B cell (primary cell): Measurements from ENCODE around the gene TRMT10A. TPM values are rescaled to one million over a fixed set of nuclear protein-coding genes. Genes with fewer than 3 reads are reported as not detected.
"Not testable (repeated sequence)": the region's sequence is repeated elsewhere in the genome, so short reads cannot be mapped to it uniquely, and the experiment has no call there.

Experiments
- ATAC-seq: fragments of 200-7000 bp; cut with Tn5 transposase; one replicate; pipeline ENCODE4 v1.10.0; 2021; ENCODE audit warnings: low read depth, mild to moderate bottlenecking, moderate number of reproducible peaks, moderate library complexity
- CTCF ChIA-PET: fragments of 350-600 bp; sonication (Branson Sonifier 250); formaldehyde crosslinking; loops from one replicate; lab custom pipeline; 2021; ENCODE audit warnings: antibody characterized with exemption, inconsistent platforms; lab: Charles Lee
- POLR2A ChIA-PET: fragments of 350-600 bp; sonication (Branson Sonifier 250); formaldehyde crosslinking; loops from one replicate; lab custom pipeline; 2021; ENCODE audit warnings: antibody characterized with exemption; lab: Charles Lee
- DNase-seq: peaks from one replicate; pipeline ENCODE4 v3.0.0; 2013
- H2AFZ ChIP-seq: 2 replicates; pipeline ENCODE4 v1.6.1; 2012; ENCODE audit warnings: mild to moderate bottlenecking, low read depth, low read length; ENCODE audit not compliant: insufficient read depth, poor library complexity, severe bottlenecking
- H3K27ac ChIP-seq, 2 donors: 1 replicate in 1 of 2; 2 replicates in 1 of 2; pipeline ENCODE4 v1.5.1; 2012 to 2013; ENCODE audit warnings: low read length in 2 of 2, mild to moderate bottlenecking in 2 of 2, moderate library complexity in 1 of 2
- H3K27me3 ChIP-seq, 4 experiments: fragments of 200-600 bp in 1 of 4; sonication (generic) in 1 of 4; replicated peaks in 1 of 4; 1 replicate in 2 of 4; 2 replicates in 2 of 4; pipeline versions ENCODE4 v1.6.1 to v1.7.0; 2013 to 2016; ENCODE audit warnings: low read length in 3 of 4, mild to moderate bottlenecking in 2 of 4, mixed read lengths in 1 of 4, moderate library complexity in 1 of 4; ENCODE audit not compliant: insufficient read depth in 4 of 4, control insufficient read depth in 3 of 4; ENCODE audit errors: control extremely low read depth in 1 of 4
- H3K36me3 ChIP-seq, 2 experiments: replicated peaks in 1 of 2; 1 replicate in 1 of 2; 2 replicates in 1 of 2; pipeline versions ENCODE4 v1.6.1 to v1.7.1; 2013; ENCODE audit warnings: low read length in 1 of 2; ENCODE audit not compliant: insufficient read depth in 2 of 2, control insufficient read depth in 1 of 2; ENCODE audit errors: control extremely low read depth in 1 of 2, extremely low read depth in 1 of 2
- H3K4me1 ChIP-seq, 2 donors: fragments of 200-600 bp in 1 of 2; sonication (generic) in 1 of 2; 1 replicate in 1 of 2; 2 replicates in 1 of 2; pipeline versions ENCODE4 v1.5.1 to v1.6.1; 2013 to 2017; ENCODE audit warnings: low read length in 2 of 2; ENCODE audit not compliant: control insufficient read depth in 2 of 2, insufficient read depth in 2 of 2
- H3K4me2 ChIP-seq: replicated peaks from 2 replicates; pipeline ENCODE3; 2012; ENCODE audit warnings: mild to moderate bottlenecking, low read depth, low read length; ENCODE audit not compliant: poor library complexity, severe bottlenecking
- H3K4me3 ChIP-seq, 5 experiments: fragments of 200-600 bp in 1 of 5; sonication (generic) in 1 of 5; 1 replicate in 3 of 5; 2 replicates in 2 of 5; pipeline versions ENCODE4 v1.5.1 to v1.7.0; 2011 to 2016; ENCODE audit warnings: low read length in 4 of 5, mild to moderate bottlenecking in 4 of 5, low read depth in 2 of 5, control low read depth in 1 of 5, moderate library complexity in 1 of 5; ENCODE audit not compliant: insufficient read depth in 1 of 5; ENCODE audit errors: control extremely low read depth in 1 of 5, extremely low read depth in 1 of 5
- H3K79me2 ChIP-seq: fragments of 200-600 bp; sonication (generic); one replicate; pipeline ENCODE4 v1.6.0; 2016; ENCODE audit warnings: low read length; ENCODE audit not compliant: control insufficient read depth, insufficient read depth
- H3K9ac ChIP-seq: fragments of 200-600 bp; sonication (generic); 2 replicates; pipeline ENCODE4 v1.6.1; 2017; ENCODE audit warnings: mild to moderate bottlenecking, low read length, moderate library complexity
- H3K9me3 ChIP-seq, 3 donors: one replicate each; pipeline versions ENCODE4 v1.6.1 to v1.7.1; 2013; ENCODE audit warnings: low read length in 2 of 3; ENCODE audit not compliant: control insufficient read depth in 2 of 3, insufficient read depth in 1 of 3; ENCODE audit errors: control extremely low read depth in 1 of 3
- H4K20me1 ChIP-seq: 2 replicates; pipeline ENCODE4 v1.6.0; 2012; ENCODE audit warnings: mild to moderate bottlenecking, low read length; ENCODE audit not compliant: insufficient read depth, control insufficient read depth, poor library complexity, severe bottlenecking
- H3K27ac Mint-ChIP-seq: one replicate; pipeline ENCODE4 v1.8.0; 2021; ENCODE audit warnings: mixed read lengths
- H3K27me3 Mint-ChIP-seq: one replicate; pipeline ENCODE4 v1.8.0; 2021; ENCODE audit warnings: mixed read lengths
- H3K4me1 Mint-ChIP-seq: one replicate; pipeline ENCODE4 v1.8.0; 2021; ENCODE audit warnings: mixed read lengths
- H3K4me3 Mint-ChIP-seq: one replicate; pipeline ENCODE4 v1.8.0; 2021; ENCODE audit warnings: mixed read lengths
- H3K9me3 Mint-ChIP-seq: one replicate; pipeline ENCODE4 v1.8.0; 2022; ENCODE audit warnings: mixed read lengths; ENCODE audit not compliant: insufficient read depth
- EZH2 ChIP-seq: IDR thresholded peaks from 2 replicates; pipeline ENCODE4 v1.6.1; 2012; ENCODE audit warnings: borderline replicate concordance, low read depth, mild to moderate bottlenecking, moderate library complexity, low read length; ENCODE audit not compliant: insufficient read depth, poor library complexity, severe bottlenecking
- WGBS: methylation state at CpG from one replicate; pipeline ENCODE4 v1.1.5; 2013; ENCODE audit warnings: missing lambda C conversion rate; ENCODE audit not compliant: insufficient coverage; 5-methylcytosine and 5-hydroxymethylcytosine counted together
- intact Hi-C: fragments of 100-400 bp; cut with micrococcal nuclease; formaldehyde crosslinking; loops from one replicate; pipeline ENCODE4 v1.10.0; 2022
- polyA plus RNA-seq: library from polyadenylated mRNA; depleted of rRNA; stranded (reverse); fragments of >200 nt; gene quantifications from 2 replicates; pipeline ENCODE4 v1.2.3, GENCODE V29; 2012
- total RNA-seq, 2 donors: library from RNA; stranded (reverse); fragments of 120-200 nt in 1 of 2; gene quantifications; 1 replicate in 1 of 2; 2 replicates in 1 of 2; pipeline versions ENCODE4 v1.2.3 to v1.2.4, GENCODE V29; 2013 to 2022
- TF ChIP-seq, protein P1 (sequence below): fragments of 200-600 bp; IDR thresholded peaks from one replicate; pipeline ENCODE4 v1.8.0; 2022; ENCODE audit warnings: antibody characterized with exemption, mild to moderate bottlenecking

Gene TRMT10A
- total and polyA plus RNA-seq, 2 donors (not counting 1 experiment from before 2014, with no cell fraction given): 1.4 to 5.5 TPM

DNA sequence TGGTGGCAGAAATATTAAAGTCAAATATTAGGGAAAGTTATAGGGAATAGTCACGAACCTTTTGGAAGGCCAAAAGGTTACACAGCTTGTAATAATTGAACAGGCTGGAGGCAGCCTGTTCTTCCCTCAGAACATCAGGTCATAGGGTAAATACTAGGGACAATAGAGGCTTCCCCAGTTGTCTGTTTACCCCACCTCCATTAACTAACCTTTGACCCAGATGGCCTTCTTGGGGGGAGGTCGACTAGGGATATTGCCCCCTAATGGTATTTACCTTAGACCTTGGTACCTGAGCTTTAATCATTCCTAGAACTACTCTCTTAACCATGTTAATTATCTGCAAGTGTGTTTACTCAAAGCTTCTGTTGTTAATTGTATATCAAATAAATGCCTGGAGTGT lies 27.0 kb downstream of the TRMT10A start:
- H3K4me1 ChIP-seq: no peaks in the 10 kb centered on the region
- H4K20me1 ChIP-seq: no peaks in the 10 kb centered on the region
- H3K27ac Mint-ChIP-seq: no peak overlapping the region
- intact Hi-C loops: no loop called here
- no peaks in the 10 kb centered on the region for H3K4me1 Mint-ChIP-seq
- no peak overlapping the region for H3K27ac ChIP-seq
- H2AFZ ChIP-seq: no peak overlapping the region
- TF ChIP-seq, protein P1, sequence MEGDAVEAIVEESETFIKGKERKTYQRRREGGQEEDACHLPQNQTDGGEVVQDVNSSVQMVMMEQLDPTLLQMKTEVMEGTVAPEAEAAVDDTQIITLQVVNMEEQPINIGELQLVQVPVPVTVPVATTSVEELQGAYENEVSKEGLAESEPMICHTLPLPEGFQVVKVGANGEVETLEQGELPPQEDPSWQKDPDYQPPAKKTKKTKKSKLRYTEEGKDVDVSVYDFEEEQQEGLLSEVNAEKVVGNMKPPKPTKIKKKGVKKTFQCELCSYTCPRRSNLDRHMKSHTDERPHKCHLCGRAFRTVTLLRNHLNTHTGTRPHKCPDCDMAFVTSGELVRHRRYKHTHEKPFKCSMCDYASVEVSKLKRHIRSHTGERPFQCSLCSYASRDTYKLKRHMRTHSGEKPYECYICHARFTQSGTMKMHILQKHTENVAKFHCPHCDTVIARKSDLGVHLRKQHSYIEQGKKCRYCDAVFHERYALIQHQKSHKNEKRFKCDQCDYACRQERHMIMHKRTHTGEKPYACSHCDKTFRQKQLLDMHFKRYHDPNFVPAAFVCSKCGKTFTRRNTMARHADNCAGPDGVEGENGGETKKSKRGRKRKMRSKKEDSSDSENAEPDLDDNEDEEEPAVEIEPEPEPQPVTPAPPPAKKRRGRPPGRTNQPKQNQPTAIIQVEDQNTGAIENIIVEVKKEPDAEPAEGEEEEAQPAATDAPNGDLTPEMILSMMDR: no peak
- no peak for TF ChIP-seq EZH2
- H3K36me3 ChIP-seq: no peaks in the 10 kb centered on the region
- no peaks in the 10 kb centered on the region for H3K9me3 Mint-ChIP-seq
- no peak overlapping the region for H3K9ac ChIP-seq
- H3K27me3 ChIP-seq: peaks cover 0 to 5% (median 0%) of the 10 kb centered on the region in 4 experiments
- ChIA-PET POLR2A (no interaction called here), CTCF (interaction anchor here (1.6 kb wide), 1 partner anchor 275 kb away, joined by 3 read pairs; no protein-coding TSS in a partner anchor)
- ATAC-seq (no peak), DNase-seq (no peak)
- no peak overlapping the region for H3K4me3 Mint-ChIP-seq
- no peak overlapping the region for H3K4me2 ChIP-seq
- H3K27me3 Mint-ChIP-seq: peaks cover 36% of the 10 kb centered on the region
- H3K9me3 ChIP-seq: peaks cover 0 to 1% (median 0%) of the 10 kb centered on the region in 3 donors
- H3K79me2 ChIP-seq: no peaks in the 10 kb centered on the region
- no CpG with 5 or more reads among the region's 2 CpGs for WGBS
- no peak overlapping the region for H3K4me3 ChIP-seq

DNA sequence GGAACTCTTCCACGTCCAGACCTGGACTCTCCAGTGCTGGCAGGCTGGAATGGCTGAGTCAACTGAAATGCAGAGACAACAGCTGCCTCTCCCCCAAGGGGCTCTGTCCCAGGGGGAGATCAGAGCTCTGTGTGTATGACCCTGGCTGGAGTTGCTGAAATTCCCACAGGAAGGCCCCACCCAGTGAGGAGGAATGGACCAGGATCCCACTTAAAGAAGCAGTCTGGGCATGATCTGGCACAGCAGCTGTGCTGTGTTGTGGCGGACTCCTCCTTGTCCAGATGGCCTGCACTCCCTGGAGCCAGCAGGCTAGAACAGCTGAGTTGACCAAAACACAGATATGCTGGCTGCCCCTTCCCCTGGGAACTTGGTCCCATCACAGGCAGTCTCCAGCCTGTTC lies 27.6 kb downstream of the TRMT10A start:
- no peak overlapping the region for H3K4me3 ChIP-seq
- Mint-ChIP-seq H3K4me1 (no peaks in the 10 kb centered on the region), H3K9me3 (no peaks in the 10 kb centered on the region), H3K27ac (no peak overlapping the region), H3K4me3 (no peak overlapping the region), H3K27me3 (peaks cover 40% of the 10 kb centered on the region)
- intact Hi-C loops: no loop called here
- H3K27ac ChIP-seq: no peak overlapping the region
- no peak overlapping the region for H3K4me2 ChIP-seq
- ChIA-PET CTCF (no interaction called here), POLR2A (no interaction called here)
- no peaks in the 10 kb centered on the region for H3K36me3 ChIP-seq
- H3K4me1 ChIP-seq: no peaks in the 10 kb centered on the region
- 82% methylated on average over 2 of the region's 2 CpGs for WGBS
- peaks cover 0 to 11% (median 0%) of the 10 kb centered on the region in 4 experiments for H3K27me3 ChIP-seq
- ATAC-seq (no peak), DNase-seq (no peak)
- H3K79me2 ChIP-seq: no peaks in the 10 kb centered on the region
- H4K20me1 ChIP-seq: no peaks in the 10 kb centered on the region
- TF ChIP-seq, protein P1: no peak
- no peak for TF ChIP-seq EZH2
- no peak overlapping the region for H3K9ac ChIP-seq
- no peak overlapping the region for H2AFZ ChIP-seq
- peaks cover 0 to 1% (median 0%) of the 10 kb centered on the region in 3 donors for H3K9me3 ChIP-seq

DNA sequence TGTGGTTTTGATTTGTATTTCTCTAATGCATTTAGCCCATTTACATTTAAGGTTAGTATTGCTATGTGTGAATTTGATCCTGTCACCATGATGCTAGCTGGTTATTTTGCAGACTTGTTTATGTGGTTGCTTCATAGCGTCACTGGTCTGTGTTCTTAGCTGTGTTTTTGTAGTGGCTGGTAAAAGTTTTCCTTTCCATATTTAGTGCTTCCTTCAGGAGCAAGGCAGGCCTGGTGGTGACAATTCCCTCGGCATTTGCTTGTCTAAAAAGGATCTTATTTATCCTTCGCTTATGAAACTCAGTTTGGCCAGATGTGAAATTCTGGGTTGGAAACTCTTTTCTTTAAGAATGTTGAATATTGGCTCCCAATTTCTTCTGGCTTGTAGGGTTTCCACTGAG lies 29.1 kb downstream of the TRMT10A start:
- H4K20me1 ChIP-seq, H3K9ac ChIP-seq, H3K4me1 Mint-ChIP-seq, H3K79me2 ChIP-seq, H3K9me3 ChIP-seq, H3K27ac ChIP-seq, H3K4me3 Mint-ChIP-seq, ATAC-seq, H3K4me2 ChIP-seq, CTCF ChIA-PET, H2AFZ ChIP-seq, H3K4me1 ChIP-seq, H3K4me3 ChIP-seq, POLR2A ChIA-PET, DNase-seq, H3K27ac Mint-ChIP-seq, intact Hi-C loops, H3K9me3 Mint-ChIP-seq, H3K36me3 ChIP-seq: not testable (repeated sequence)
- peaks cover 0 to 12% (median 0%) of the 10 kb centered on the region in 4 experiments for H3K27me3 ChIP-seq
- 100% methylated on average over 3 of the region's 3 CpGs for WGBS
- peaks cover 44% of the 10 kb centered on the region for H3K27me3 Mint-ChIP-seq
